Anterior cingulate cortex (tissue), 58 donors: ENCODE data around the gene DACT3.

Experiments used
- DNase-seq, 58 donors: peaks; one replicate each; lab custom pipeline; 2025; lab: John Stamatoyannopoulos, UW

Gene DACT3, protein sequence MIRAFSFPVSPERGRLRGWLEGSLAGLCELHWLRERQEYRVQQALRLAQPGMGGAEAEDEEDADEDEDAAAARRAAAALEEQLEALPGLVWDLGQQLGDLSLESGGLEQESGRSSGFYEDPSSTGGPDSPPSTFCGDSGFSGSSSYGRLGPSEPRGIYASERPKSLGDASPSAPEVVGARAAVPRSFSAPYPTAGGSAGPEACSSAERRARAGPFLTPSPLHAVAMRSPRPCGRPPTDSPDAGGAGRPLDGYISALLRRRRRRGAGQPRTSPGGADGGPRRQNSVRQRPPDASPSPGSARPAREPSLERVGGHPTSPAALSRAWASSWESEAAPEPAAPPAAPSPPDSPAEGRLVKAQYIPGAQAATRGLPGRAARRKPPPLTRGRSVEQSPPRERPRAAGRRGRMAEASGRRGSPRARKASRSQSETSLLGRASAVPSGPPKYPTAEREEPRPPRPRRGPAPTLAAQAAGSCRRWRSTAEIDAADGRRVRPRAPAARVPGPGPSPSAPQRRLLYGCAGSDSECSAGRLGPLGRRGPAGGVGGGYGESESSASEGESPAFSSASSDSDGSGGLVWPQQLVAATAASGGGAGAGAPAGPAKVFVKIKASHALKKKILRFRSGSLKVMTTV

DNA sequence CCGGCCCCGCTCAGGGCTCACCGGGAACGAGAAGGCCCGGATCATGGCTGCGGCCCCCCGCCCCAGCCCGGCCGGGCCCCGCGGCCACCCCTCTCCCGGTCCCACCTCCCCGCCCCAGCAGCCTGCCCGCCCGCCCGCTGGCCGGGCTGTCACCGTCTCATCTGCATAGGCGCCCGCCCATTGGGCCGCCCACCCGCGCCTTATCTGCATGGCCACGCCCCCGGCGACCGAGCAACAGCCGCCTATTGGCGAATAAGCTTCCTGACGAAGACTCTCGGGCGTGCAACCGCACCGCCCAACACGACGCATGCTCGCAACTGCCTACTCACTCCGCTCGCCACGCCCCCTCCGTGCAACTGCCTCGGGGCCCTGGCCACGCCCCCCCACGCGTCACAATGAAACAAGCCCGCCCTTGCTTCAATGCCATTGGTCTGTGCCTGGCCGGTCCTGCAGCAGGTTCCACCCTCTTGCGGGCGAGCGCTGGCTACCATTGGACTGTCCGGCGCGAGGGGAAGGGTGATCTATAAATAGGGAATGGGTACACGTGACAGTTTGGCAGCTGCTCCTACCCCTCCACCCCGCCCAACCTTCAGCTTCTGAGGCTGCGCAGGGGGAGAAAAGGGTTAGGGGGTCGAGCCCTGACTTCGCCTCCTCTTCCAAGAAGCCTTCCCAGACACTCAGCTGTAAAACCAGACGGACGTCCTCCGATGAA, at the start of gene DACT3:
Gene DACT3 (minus strand): TSS at position 163 of the 712 bp plus-strand sequence. CDS start 118 bp downstream, at position 45.
- DNase-seq = peak; percentile 95 to 100 (median 100)

DNA sequence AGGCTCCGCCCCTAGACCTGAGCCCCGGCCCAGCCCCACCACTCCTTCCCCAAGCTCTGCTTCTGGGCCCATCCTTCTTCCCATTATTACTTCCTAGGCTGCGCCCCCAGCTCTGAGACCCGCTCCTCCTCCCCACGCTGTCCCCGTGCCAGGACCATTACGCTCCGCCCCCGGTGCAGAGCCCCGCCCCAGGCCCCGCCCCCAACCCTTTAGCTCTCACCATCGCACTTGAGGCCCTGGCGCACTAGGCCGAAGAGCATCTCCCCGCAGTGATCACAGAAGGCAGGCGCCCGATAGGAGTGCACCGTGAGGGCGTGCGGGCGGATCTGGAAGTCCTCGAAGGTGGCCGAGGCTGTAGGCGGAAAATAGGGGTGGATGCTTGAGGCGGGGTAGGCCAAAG, 49.7 kb upstream of the DACT3 start:
- DNase-seq = no peak

DNA sequence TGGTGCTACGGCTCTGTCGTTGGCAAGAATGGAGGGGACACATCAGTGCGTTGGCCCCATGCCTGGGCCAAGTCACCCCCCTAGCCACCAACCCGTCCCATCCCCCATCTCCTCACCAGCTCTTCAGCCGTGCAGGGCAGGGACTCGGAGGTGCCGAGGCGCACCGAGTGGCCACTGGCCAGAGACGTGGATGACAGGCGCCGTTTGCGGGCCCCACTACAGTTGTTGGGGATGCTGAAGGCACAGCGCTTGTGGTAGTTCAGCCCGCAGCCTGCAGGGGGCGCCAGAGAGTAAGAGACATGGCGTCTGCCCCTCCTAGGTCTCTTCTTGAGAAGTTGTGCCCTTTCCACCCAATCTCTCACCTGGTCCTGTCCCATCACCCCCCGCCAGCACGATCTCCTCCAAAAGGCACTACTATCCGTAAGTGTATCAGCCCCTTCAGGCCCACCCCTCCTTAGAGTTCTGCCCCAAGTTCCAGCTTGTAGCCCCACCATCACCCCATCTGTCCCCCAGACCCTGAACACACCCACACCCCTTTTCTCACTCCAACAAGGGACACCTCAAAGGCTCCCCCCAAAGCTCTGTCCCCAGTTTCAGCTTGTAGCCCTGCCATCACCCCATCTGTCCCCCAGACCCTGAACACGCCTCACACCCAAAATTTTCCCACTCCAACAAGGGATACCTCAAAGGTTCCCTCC, 43.5 kb upstream of the DACT3 start:
- peak in 31 of 58 donors; percentile 5 to 68 (median 19) for DNase-seq

DNA sequence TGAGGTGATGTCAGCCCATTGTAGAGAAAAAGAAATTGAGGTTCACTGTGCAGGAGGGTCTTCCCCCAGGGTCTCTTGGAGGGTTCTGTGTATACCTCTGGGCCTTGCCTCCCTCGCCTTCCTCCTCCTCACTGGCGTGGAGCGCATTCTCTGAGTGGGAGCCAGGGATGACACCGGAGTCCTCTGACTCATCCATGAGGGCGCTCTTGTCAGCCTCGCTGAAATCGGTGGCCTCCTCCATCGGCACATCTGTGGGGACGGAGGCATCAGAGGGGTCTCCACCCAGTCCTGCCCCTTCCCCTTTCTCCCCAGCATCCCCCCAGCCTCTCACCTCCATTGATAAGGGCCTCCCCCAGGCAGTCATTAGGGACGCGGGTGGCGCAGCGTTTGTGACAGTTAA, 39.7 kb upstream of the DACT3 start:
- no peak for DNase-seq

DNA sequence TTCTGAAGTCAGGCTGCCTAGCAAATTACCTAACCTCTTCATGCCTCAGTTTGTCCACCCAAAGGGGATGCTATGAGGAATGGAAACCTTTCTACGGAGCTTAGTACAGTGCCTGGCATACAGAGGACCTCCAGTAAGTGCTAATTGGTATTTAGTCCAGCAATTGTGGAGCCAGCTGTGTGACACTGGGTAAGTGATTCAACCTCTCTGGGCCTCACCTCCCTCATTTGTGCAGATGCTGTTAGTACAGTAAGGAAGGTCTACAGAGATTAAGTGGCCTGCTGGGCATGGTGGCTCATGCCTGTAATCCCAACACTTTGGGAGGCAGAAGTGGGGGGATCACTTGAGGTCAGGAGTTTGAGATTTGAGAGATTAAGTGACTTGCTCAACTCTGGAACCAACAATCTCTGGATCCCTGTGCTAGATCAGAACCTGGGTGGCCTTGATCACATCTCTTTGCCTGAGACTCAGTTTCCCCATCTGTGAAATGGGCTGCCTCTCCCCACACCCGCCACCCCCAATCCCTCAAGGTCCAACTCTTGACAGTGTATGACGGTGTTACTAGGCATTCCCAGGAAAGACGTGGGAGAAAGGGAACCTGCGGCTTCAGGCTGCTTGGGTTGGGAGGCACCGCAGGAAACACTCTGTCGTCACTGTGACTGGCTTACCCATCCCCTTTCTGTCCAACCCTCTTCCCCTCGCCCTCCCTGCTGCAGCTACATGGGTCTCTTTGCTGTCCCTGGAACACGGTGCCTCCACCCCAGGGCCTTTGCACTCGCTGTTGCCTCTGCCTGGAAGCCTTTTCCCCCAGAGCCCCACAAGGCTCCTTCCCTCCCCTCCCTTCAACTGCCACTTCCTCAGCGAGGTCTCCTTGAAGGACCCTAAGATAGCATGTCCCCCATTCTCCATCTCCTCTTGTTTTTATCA, 37.7 kb upstream of the DACT3 start:
- no peak for DNase-seq

DNA sequence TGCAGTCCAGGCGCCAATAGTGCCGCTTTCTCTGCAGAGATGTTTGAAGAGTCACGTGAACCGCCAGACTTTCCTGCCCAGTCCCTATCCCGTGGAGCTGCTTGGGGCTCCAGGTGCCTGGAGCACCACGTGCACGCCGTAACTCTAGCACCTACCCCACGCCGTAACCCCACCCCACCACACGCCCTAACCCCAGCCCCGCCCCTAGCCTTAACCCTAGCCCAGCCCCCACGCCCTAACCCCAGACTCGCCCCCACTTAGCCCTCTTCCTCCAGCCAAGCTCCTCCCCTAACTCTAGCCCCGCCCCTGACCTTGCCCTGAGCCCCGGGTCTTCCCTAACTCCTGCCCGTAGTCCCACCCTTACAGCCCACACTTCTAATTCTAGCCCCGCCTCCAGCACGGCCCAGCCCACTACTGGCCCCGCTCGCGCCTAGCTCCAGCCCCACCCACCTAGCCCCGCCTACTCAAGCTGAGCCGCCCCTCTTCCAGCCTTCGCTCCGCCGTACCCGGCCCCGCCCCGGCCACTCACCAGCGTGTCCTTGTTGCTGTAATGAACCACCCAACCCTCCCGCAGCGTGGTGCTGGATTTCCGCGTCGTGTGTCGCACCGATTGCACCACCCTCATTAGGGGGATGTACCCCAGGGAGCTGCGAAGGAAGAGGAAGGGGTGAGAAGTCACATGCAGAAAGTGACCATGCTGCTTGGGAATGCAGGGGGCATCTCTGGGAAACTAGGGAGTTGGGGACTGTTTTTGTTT, 36.4 kb upstream of the DACT3 start:
- peak in 41 of 58 donors; percentile 3 to 69 (median 36) for DNase-seq

DNA sequence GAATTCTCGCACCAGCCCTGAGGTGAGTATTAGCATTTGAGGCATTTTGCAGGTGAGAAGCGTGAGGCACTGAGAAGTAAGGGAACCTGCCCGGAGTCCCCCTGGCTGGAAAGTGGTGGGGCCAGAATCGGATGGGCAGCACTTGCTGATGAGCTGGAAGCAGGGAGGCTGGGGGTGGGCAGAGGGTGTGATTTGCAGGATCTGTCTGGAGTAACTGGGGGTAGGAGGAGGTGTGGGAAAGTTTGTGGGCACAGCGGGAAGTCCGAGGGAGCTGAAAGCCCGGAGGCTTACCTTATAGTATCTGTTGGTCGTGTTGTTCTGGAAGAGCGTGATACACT, 35.9 kb upstream of the DACT3 start:
- DNase-seq = no peak

DNA sequence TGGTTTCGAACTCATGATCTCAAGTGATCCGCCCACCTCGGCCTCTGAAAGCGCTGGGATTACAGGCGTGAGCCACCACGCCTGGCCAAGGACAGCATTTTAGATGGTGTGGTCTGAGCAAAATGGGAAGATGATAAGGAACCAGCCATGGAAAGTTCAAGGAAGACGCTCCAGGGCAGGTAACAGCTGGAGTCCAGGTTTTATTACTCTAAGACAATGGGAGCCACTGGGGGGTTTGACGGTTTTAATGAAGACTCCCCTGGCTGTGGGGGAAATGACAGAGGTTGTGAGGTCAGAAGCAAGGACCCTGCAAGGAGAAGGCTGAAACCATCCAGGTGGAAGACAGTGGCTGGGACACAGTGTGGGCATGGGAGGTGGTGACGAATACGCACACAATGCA, 35.1 kb upstream of the DACT3 start:
- no peak for DNase-seq

DNA sequence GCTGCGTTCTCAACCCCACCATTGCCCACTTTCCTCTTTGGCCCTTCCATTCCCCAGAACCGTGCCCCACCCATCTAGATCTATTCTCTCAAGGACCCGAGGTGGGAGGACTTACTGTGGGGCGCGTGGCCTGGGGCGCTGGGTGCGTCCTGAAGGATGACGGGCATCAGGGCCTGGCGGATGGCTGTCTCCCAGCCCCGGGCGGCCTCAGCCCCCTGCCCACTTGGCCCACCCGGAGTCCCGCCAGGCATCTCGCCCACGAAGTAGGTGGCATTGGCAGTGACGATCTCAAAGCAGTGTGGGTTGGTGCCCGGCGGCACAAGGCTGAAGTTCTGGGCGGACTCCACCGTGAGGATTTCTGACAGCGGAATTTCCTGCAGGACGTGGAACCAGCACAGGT, 32.8 kb upstream of the DACT3 start:
- no peak for DNase-seq

DNA sequence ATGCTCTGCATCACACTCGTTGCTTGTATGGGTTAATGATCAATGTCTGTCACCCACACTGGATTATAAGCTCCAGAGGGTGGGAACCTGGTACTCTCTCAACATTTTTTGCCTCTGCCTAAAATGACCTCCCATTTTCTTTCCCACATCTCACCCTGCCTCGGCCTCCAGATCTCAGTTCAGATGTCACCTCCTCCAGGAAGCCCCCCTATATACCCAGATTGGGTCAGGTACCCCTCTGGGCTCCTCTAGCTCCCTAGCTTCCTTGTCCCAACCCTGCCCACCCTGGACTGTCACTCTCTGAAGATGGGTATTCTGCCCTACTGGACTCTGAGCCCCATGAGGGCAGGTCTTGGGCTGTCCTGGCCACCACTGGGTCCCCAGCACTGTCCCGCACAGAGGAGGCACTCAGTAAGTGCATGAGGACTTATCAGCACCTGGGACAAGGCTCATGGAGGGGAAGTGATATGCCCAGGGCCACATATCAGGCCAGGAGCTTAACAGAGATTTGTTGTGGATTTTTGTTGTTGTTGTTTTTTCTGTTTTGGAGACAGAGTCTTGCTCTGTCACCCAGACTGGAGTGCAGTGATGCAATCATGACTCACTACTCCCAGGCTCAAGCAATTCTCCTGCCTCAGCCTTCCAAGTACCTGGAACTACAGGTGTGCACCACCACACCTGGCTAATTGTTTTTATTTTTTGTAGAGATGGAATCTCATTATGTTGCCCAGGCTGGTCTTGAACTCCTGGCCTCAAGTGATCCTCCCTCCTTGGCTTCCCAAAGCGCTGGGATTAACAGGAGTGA, 32.1 kb upstream of the DACT3 start:
- no peak for DNase-seq

DNA sequence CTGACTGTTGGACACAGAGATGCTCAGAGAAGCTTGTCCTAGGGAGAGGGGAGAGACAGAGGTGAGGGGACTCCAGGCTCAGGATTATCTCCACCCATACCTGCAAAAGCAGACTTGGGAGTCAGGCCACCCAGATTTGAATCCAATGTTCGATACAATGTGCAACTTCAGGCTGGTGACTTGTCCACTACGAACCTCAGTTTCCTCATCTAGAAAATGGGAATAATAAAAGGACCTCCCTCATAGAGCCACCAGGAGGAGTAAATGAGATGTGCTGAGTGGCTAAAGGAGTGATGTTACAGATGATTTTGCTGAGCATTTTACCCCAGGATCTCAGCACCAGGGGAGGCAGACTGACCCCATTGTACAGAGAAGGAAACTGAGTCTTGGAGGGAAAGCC, 31.0 kb upstream of the DACT3 start:
- DNase-seq = no peak

DNA sequence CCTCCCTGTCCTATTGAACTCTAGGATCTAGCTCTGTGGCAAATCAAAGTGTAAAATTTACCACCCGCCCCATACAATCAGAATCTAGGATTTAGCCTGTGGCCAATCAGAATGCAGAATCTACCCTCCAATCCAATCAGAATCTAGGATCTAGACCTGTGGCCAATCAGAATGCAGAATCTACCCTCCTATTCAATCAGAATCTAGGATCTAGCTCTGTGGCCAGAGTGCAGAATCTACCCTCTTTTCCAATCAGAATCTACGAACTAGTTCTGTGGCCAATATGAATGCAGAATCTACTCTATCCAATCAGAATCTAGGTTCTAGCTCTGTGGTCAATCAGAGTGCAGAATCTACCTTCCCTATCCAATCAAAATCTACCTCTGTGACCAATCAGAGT, 30.1 kb upstream of the DACT3 start:
- no peak for DNase-seq

DNA sequence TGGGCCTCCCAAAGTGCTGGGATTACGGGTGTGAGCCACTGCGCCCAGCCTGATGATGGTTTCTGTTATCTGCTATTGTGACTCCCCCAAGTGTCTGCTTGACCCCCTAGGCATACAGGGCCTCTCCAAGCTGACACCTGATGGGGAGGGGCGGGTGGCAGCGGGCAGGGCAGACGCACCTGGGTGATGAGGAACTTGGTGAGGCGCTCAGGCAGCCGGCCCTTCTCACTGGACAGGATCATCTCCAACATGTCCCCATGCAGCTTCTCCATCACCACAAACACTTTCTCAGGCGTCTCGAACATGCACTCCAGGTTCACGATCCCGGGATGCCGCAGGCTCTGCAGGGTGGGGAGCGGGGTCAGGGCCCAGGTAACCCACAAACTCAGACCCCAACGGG, 28.4 kb upstream of the DACT3 start:
- DNase-seq = no peak

DNA sequence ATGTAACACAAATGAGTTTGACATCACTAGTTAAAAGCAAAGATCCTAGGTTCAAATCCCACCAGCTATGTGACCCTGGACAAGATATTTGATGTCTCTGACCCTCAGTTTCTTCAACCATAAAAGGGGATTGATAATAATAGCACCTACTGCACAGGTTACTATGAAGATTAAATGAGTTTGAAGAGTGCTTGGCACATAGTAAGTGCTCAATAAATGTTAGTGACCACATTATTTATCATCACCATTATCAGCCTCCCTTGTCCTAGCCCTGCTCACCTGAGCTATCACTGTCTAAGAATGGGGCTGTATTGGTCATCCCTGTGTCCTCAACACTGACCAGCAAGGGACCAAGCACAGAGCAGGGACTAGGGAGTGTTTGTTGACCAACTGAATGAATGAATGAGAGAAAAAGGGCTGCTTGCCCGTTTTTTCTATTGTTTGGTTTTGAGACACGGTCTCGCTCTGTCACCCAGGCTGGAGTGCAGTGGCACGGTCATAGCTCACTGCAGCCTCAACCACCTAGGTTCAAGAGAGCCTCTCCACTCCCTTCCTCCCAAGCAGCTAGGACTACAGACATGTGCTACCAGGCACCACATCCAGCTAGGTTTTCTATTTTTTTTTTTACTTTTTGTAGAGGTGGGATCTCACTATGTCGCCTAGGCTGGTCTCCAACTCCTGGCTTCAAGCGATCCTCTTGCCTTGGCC, 26.6 kb upstream of the DACT3 start:
- DNase-seq = no peak

DNA sequence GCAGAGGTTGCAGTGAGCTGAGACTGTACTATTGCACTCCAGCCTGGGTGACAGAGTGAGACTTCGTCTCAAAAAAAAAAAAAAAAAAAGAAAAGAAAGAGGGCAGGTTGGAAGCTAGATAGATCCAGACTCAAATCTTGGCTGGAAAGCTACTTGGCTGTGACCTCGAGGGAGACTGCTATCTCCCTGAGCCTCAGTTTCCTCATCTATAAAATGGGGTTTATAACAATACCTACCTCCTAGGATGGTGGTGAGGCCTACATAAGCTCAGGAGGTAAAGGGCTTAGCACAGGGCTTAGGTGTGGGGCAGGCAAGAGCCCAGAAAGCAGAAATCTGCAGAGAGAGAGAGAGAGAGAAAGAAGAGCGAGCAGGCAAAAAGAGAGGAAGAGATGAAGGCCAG, 24.2 kb upstream of the DACT3 start:
- DNase-seq = no peak

DNA sequence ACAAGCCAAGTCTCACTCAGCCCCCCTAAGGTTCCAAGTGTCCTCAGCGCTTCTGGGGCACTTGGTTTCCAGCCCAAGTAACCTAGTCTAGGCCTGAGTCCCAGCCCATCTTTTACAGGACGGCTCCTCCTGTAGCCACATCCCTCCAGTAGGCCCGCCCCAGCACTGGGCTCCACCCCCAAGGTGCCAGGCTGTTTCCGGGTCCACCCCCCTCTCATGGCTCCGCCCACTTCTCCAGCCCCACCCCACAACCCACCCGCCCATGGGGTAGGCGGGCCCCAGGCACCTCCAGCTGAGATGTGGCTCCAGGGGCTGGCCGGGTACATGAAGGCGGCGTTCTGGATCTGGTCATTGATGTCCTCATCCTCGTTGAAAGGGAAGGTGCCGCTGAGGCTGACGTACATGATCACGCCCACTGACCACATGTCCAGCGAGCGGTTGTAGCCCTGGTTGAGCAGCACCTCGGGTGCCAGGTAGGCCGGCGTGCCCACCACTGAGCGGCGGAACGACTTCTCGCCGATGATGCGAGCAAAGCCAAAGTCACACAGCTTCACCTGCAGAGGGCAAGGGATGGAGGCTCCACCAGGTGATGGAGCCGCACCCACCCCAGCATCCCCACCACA, 17.2 kb upstream of the DACT3 start:
- DNase-seq = no peak
